ENCODE results near the gene LRP1. TPM values are rescaled to one million over a fixed set of nuclear protein-coding genes. Genes with fewer than 3 reads are reported as not detected.

LRP1 gene
- total RNA-seq, 1 experiment from 2014 or later = 9.0 TPM

GRCh38 chr12:57094208-57095160 is 33.8 kb upstream of the LRP1 start:
- POLR2A ChIA-PET = no interaction called here
- CTCF ChIA-PET = interaction anchor here (0.6 to 1.2 kb wide), 3 partner anchors 9 to 18 kb away, joined by 4 to 7 read pairs (median 4); partner anchors contain the start of gene NEMP1
- DNase-seq (ENCODE audit: low read depth, low spot score) (no peak), ATAC-seq (no peak)
- Histone ChIP-seq H3K4me3 (ENCODE audit: low read depth in 2 of 2, low read length in 2 of 2) (no peak overlapping the region), H3K9me3 (ENCODE audit: control insufficient read depth, insufficient read depth, low read depth, low read length) (no peaks in the 10 kb centered on the region), H3K27me3 (ENCODE audit: control insufficient read depth, insufficient read depth, low read length) (no peaks in the 10 kb centered on the region), H3K27ac (ENCODE audit: low read length) (no peak overlapping the region), H3K36me3 (ENCODE audit: control insufficient read depth, insufficient read depth, low read length) (peaks cover 1% of the 10 kb centered on the region; the same call in 1 of the 2 replicates), H3K4me1 (ENCODE audit: control insufficient read depth, insufficient read depth, low read length) (peaks cover 7% of the 10 kb centered on the region)
- TF ChIP-seq SIN3A (IDR thresholded peaks at IDR 0.05; ENCODE audit: borderline replicate concordance, insufficient read depth, low read depth, low read length) = no peak
- TF ChIP-seq TCF7L2 (IDR thresholded peaks at IDR 0.05; ENCODE audit: low read depth, low read length) = no peak
- no peak for TF ChIP-seq REST (IDR thresholded peaks at IDR 0.05; ENCODE audit: insufficient read depth in 1 of 2, low read depth in 2 of 2, low read length in 1 of 2)
- TF ChIP-seq POLR2AphosphoS5 (IDR thresholded peaks at IDR 0.05; ENCODE audit: low read depth, low read length) = no peak
- in situ Hi-C loops (cut with HindIII; ENCODE audit: low pct_unique_long_range_greater_than_20kb, low sequenced_read_pairs) (no loop called here), intact Hi-C loops (cut with micrococcal nuclease; ENCODE audit: unreplicated experiment) (no loop called here)
- no TSS peak for BruUV-seq (replicated peaks)

GRCh38 chr12:57095440-57095839 is 32.8 kb upstream of the LRP1 start:
- ChIA-PET POLR2A (no interaction called here), CTCF (no interaction called here)
- Histone ChIP-seq H3K27ac (ENCODE audit: low read length) (no peak overlapping the region), H3K36me3 (ENCODE audit: control insufficient read depth, insufficient read depth, low read length) (no peaks in the 10 kb centered on the region), H3K27me3 (ENCODE audit: control insufficient read depth, insufficient read depth, low read length) (no peaks in the 10 kb centered on the region), H3K9me3 (ENCODE audit: control insufficient read depth, insufficient read depth, low read depth, low read length) (no peaks in the 10 kb centered on the region), H3K4me3 (ENCODE audit: low read depth in 2 of 2, low read length in 2 of 2) (no peak overlapping the region), H3K4me1 (ENCODE audit: control insufficient read depth, insufficient read depth, low read length) (peaks cover 5% of the 10 kb centered on the region)
- intact Hi-C loops (cut with micrococcal nuclease; ENCODE audit: unreplicated experiment) = no loop called here
- DNase-seq (ENCODE audit: low read depth, low spot score) = no peak
- no peak for ATAC-seq
- TF ChIP-seq CTCF (IDR thresholded peaks at IDR 0.05) = no peak
- no peak for TF ChIP-seq SIN3A (IDR thresholded peaks at IDR 0.05; ENCODE audit: borderline replicate concordance, insufficient read depth, low read depth, low read length)
- no peak for TF ChIP-seq TCF7L2 (IDR thresholded peaks at IDR 0.05; ENCODE audit: low read depth, low read length)
- no peak for TF ChIP-seq REST (IDR thresholded peaks at IDR 0.05; ENCODE audit: insufficient read depth in 1 of 2, low read depth in 2 of 2, low read length in 1 of 2)
- in situ Hi-C loops (cut with HindIII; ENCODE audit: low pct_unique_long_range_greater_than_20kb, low sequenced_read_pairs) = no loop called here
- no TSS peak for BruUV-seq (replicated peaks)
